Adrenal gland (tissue), 12 donors: ENCODE data around the gene CLEC2A. TPM values are rescaled to one million over a fixed set of nuclear protein-coding genes. Genes with fewer than 3 reads are reported as not detected.

Experiments used
- DNase-seq, 7 donors: peaks; one replicate each; pipeline ENCODE4 v3.0.0-alpha.2; 2019 to 2020
- H3K27ac ChIP-seq, 5 donors: fragments of 200-600 bp; sonication (generic) in 4 of 5; 1 replicate in 3 of 5; 2 replicates in 2 of 5; pipeline versions ENCODE4 v1.5.1 to v1.8.0; 2016 to 2020; ENCODE audit warnings: mild to moderate bottlenecking in 1 of 5
- H3K27me3 ChIP-seq: fragments of 200-600 bp; 2 replicates; pipeline ENCODE4 v1.8.0; 2021
- H3K36me3 ChIP-seq, 2 donors: fragments of 200-600 bp; replicated peaks in 1 of 2; 1 replicate in 1 of 2; 2 replicates in 1 of 2; pipeline versions ENCODE4 v1.5.1 to v1.8.0; 2018 to 2022
- H3K4me1 ChIP-seq, 2 donors: fragments of 200-600 bp; replicated peaks in 1 of 2; 1 replicate in 1 of 2; 2 replicates in 1 of 2; pipeline versions ENCODE4 v1.5.1 to v1.8.0; 2018 to 2021
- H3K4me3 ChIP-seq, 4 donors: fragments of 200-600 bp; sonication (generic) in 3 of 4; one replicate each; pipeline ENCODE4 v1.5.1; 2016 to 2018
- H3K9me3 ChIP-seq, 3 donors: fragments of 200-600 bp; sonication (generic) in 1 of 3; replicated peaks in 1 of 3; 1 replicate in 2 of 3; 2 replicates in 1 of 3; pipeline versions ENCODE4 v1.5.1 to v1.8.0; 2016 to 2021
- POLR2A ChIP-seq, 2 donors: fragments of 450-650 bp; IDR thresholded peaks; one replicate each; pipeline ENCODE4 v1.6.1; 2017; ENCODE audit warnings: antibody characterized with exemption in 2 of 2, mild to moderate bottlenecking in 2 of 2, moderate library complexity in 1 of 2
- WGBS, 4 donors: extraction: QIAGEN DNeasy Blood & Tissue Kit in 2 of 4; methylation state at CpG; one replicate each; pipeline versions ENCODE4 v1.1.5 to v1.1.7; 2013 to 2017; 5-methylcytosine and 5-hydroxymethylcytosine counted together
- intact Hi-C, 2 donors: fragments of 100-400 bp; cut with DNase I; formaldehyde crosslinking; loops; one replicate each; pipeline versions ENCODE4 v1.14.1 to v1.15.0; 2022 to 2023
- polyA plus RNA-seq, 3 donors: library from polyadenylated mRNA; stranded (reverse); fragments of 200-250 nt in 2 of 3; fragments of 350-450 nt in 1 of 3; fragmentation: Illumina TruSeq in 1 of 3; extraction: RNeasy Lipid Tissue Mini Kit (QIAGEN cat#74804) in 1 of 3; gene quantifications; one replicate each; pipeline ENCODE4 v1.2.3, GENCODE V29; 2013 to 2014
- total RNA-seq, 9 donors: library from RNA; depleted of rRNA in 4 of 9; stranded (reverse); fragments of >200 nt in 4 of 9; fragments of 120-200 nt in 1 of 9; fragmentation: NEBNext Ultra II Directional in 1 of 9; extraction: Animal tissue kit (Norgen Biotek cat#: 25700) in 1 of 9; gene quantifications; one replicate each; pipeline versions ENCODE4 v1.1.0 to v1.2.4, GENCODE V29; 2013 to 2023
- TF ChIP-seq, protein P1 (sequence below), 6 experiments: fragments of 450-650 bp in 4 of 6; fragments of 200-600 bp in 2 of 6; sonication (generic) in 1 of 6; IDR thresholded peaks; 1 replicate in 5 of 6; 2 replicates in 1 of 6; pipeline versions ENCODE4 v1.5.1 to v1.8.0; 2016 to 2021; ENCODE audit warnings: antibody characterized with exemption in 6 of 6, mild to moderate bottlenecking in 2 of 6, moderate library complexity in 1 of 6
- donor health status: healthy with polysubstance abuse.
- donor health status: Bipolar disorder and iron deficiency.
- donor health status: DM: yes; HTN: yes; CAD: no.
- donor health status: DM: no; HTN: no; CAD: no.
- donor health status: DM: no; HTN: no; CAD: no.
- donor health status: DM: yes; HTN: yes; CAD: no.

CLEC2A gene
- total and polyA plus RNA-seq, 12 donors: not detected

DNA sequence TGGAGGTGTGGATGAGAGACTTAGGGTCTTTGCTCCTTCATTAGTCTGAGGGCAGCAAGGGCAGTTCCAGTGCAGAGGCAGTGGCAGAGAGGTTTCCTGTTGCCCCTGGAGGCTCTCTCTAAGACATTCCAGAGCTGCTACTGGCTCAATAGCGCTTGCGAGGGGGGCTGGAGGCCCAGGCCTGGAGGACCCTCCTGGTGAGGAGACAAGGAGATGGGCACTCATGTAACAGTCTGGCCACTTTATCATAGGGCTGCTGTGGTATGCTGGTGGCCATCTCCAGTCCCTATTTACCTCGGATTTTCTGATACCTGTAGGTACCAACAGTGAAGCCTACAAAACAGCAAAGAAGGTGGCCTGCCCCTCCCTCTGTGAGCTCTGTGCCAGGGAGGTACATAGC lies 12.7 kb downstream of the CLEC2A start:
- H3K27me3 ChIP-seq: no peaks in the 10 kb centered on the region
- TF ChIP-seq, protein P1, sequence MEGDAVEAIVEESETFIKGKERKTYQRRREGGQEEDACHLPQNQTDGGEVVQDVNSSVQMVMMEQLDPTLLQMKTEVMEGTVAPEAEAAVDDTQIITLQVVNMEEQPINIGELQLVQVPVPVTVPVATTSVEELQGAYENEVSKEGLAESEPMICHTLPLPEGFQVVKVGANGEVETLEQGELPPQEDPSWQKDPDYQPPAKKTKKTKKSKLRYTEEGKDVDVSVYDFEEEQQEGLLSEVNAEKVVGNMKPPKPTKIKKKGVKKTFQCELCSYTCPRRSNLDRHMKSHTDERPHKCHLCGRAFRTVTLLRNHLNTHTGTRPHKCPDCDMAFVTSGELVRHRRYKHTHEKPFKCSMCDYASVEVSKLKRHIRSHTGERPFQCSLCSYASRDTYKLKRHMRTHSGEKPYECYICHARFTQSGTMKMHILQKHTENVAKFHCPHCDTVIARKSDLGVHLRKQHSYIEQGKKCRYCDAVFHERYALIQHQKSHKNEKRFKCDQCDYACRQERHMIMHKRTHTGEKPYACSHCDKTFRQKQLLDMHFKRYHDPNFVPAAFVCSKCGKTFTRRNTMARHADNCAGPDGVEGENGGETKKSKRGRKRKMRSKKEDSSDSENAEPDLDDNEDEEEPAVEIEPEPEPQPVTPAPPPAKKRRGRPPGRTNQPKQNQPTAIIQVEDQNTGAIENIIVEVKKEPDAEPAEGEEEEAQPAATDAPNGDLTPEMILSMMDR (IDR thresholded peaks at IDR 0.05): no peak
- no peak for TF ChIP-seq POLR2A (IDR thresholded peaks at IDR 0.05)
- no peak for DNase-seq
- no peak overlapping the region for H3K27ac ChIP-seq
- intact Hi-C loops: no loop called here
- no peak overlapping the region for H3K4me3 ChIP-seq
- WGBS, 4 donors: 77 to 85% (median 82%) methylated on average over 2 to 3 of the region's 3 CpGs
- no peaks in the 10 kb centered on the region for H3K9me3 ChIP-seq
- no peaks in the 10 kb centered on the region for H3K4me1 ChIP-seq
- H3K36me3 ChIP-seq: no peaks in the 10 kb centered on the region

DNA sequence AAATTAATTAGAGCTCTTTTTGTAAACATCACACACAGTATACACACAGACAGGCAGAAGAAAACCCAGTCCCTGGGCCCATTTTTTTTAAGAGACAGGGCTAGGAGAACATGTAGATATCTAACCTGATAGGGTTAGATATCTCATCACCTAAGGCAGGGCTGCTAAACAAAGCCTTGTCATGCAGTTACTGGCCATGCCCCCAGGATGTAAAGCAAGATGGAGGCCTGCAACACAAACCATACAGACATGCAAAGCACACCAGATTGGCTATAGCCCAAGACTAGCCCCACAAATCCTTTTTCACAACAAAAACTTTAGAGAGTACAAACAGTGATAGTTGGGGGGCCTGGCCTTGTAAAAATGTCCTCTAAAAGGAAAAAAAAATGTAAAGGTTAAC lies 20.5 kb downstream of the CLEC2A start:
- no peak overlapping the region for H3K27ac ChIP-seq
- no peaks in the 10 kb centered on the region for H3K27me3 ChIP-seq
- TF ChIP-seq, protein P1 (IDR thresholded peaks at IDR 0.05): no peak
- TF ChIP-seq POLR2A (IDR thresholded peaks at IDR 0.05): no peak
- DNase-seq: no peak
- H3K36me3 ChIP-seq: no peaks in the 10 kb centered on the region
- peaks cover 0 to 6% (median 0%) of the 10 kb centered on the region in 3 donors for H3K9me3 ChIP-seq
- H3K4me3 ChIP-seq: no peak overlapping the region
- H3K4me1 ChIP-seq: no peaks in the 10 kb centered on the region
- intact Hi-C loops: no loop called here

DNA sequence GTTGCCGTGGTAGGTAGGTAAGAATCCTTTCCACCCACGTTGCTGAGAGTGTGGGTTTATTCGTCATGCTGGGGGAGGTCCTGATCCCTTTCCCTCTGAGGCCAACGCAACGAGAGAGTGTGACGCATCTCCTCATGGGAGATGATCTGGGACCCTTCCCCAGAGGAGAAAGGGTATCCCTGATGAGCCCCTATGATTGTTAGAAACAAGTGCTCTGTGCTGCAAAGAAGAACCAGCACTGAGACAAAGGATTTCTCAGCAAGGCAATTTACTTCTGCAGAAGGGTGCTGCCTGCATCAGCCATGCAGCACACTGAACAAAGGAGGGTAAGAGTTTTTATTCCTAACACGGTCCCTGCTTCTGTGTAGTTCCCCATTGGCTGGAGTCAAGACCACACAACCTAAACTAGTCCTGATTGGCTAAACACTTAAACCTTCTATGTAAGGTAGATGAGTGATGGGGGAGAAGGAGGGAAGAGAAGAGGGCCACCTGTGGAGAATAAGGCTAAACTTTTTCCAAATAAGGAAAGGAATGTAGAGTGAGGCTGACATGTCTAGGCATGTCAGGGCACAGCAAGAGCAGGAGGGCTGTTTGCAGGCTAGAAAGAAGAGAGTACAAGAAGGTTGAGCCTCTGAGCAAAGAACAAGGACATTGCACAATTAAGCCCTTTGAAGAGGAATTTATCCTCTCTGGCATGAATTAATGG lies 21.3 kb downstream of the CLEC2A start:
- no peak for TF ChIP-seq POLR2A (IDR thresholded peaks at IDR 0.05)
- TF ChIP-seq, protein P1 (IDR thresholded peaks at IDR 0.05): no peak
- no peak for DNase-seq
- H3K4me3 ChIP-seq: no peak overlapping the region
- no peak overlapping the region for H3K27ac ChIP-seq
- no peaks in the 10 kb centered on the region for H3K4me1 ChIP-seq
- peaks cover 0 to 6% (median 0%) of the 10 kb centered on the region in 3 donors for H3K9me3 ChIP-seq
- WGBS, 4 donors: 71 to 87% (median 82%) methylated on average over 7 of the region's 7 CpGs
- H3K27me3 ChIP-seq: no peaks in the 10 kb centered on the region
- intact Hi-C loops: no loop called here
- H3K36me3 ChIP-seq: no peaks in the 10 kb centered on the region

DNA sequence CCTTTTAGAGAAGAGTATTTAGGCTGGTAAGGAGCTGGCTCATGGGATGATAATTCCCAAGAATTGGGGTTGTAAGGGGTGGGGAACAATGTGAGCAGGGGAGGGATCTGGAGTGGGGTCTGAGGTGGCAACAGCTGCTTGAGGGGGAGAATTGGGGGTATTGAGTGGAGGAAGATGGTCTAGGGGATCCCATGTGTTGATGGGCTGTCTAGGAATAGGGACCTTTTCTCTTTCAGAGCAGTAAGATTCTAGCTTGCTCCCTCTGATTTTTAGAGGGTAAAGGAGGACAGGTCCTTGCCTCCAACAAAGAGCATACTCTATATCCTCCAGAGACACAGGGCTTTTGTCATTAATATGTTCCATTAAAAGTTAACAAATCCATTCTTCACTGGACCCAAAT lies 22.4 kb downstream of the CLEC2A start:
- H3K27ac ChIP-seq: no peak overlapping the region
- no peak for TF ChIP-seq POLR2A (IDR thresholded peaks at IDR 0.05)
- TF ChIP-seq, protein P1 (IDR thresholded peaks at IDR 0.05): no peak
- H3K36me3 ChIP-seq: no peaks in the 10 kb centered on the region
- no peak overlapping the region for H3K4me3 ChIP-seq
- H3K27me3 ChIP-seq: no peaks in the 10 kb centered on the region
- no peak for DNase-seq
- peaks cover 0 to 6% (median 0%) of the 10 kb centered on the region in 3 donors for H3K9me3 ChIP-seq
- intact Hi-C loops: no loop called here
- no peaks in the 10 kb centered on the region for H3K4me1 ChIP-seq
